GM21390 (cell line): ENCODE results near the gene E4F1.
"Not testable (repeated sequence)": the region's sequence is repeated elsewhere in the genome, so short reads cannot be mapped to it uniquely, and the experiment has no call there.

Experiments
- ATAC-seq: cut with Tn5 transposase; IDR thresholded peaks from one replicate; pipeline ENCODE4 v1.9.1; 2021; ENCODE audit not compliant: unreplicated experiment

The E4F1 gene

GRCh38 chr16:2189252-2189893, 34.0 kb upstream of the E4F1 start:
- no peak for ATAC-seq

GRCh38 chr16:2190002-2190658, 33.3 kb upstream of the E4F1 start:
- ATAC-seq: no peak

- no peak for ATAC-seq
These were observed 32.5 kb upstream of the E4F1 start for GRCh38 chr16:2190659-2191445.

GRCh38 chr16:2191446-2191706, 32.0 kb upstream of the E4F1 start:
- no peak for ATAC-seq

- ATAC-seq: no peak
These were observed 29.1 kb upstream of the E4F1 start for GRCh38 chr16:2194166-2194834.

GRCh38 chr16:2194852-2195321, 28.5 kb upstream of the E4F1 start:
- ATAC-seq: no peak

- ATAC-seq: no peak
These were observed 27.8 kb upstream of the E4F1 start for GRCh38 chr16:2195322-2196161.

GRCh38 chr16:2196162-2196980, 27.0 kb upstream of the E4F1 start, which contains the start of gene CASKIN1:
TSS of gene CASKIN1 (minus strand) at chr16:2196605. CDS start at chr16:2196432, 173 bp downstream.
- ATAC-seq: no peak

GRCh38 chr16:2196981-2197511, 26.3 kb upstream of the E4F1 start:
- ATAC-seq: no peak

- no peak for ATAC-seq
These were observed 25.6 kb upstream of the E4F1 start for GRCh38 chr16:2197765-2198164.

GRCh38 chr16:2198283-2198682, 25.1 kb upstream of the E4F1 start:
- ATAC-seq: no peak

GRCh38 chr16:2199095-2199494, 24.3 kb upstream of the E4F1 start:
- ATAC-seq: no peak

- ATAC-seq: no peak
These were observed 23.7 kb upstream of the E4F1 start for GRCh38 chr16:2199621-2200139.

- no peak for ATAC-seq
These were observed 23.1 kb upstream of the E4F1 start for GRCh38 chr16:2200313-2200712.

- ATAC-seq: not testable (repeated sequence)
These were observed 20.2 kb upstream of the E4F1 start for GRCh38 chr16:2203119-2203688.

GRCh38 chr16:2204416-2205103, 18.8 kb upstream of the E4F1 start:
- ATAC-seq: no peak

GRCh38 chr16:2205104-2205966, 18.1 kb upstream of the E4F1 start, which contains the start of gene MLST8:
TSS of gene MLST8 (plus strand) at chr16:2205454. CDS start at chr16:2206086, 632 bp downstream.
- ATAC-seq: peak; percentile 51
